Trophoblast cell (in vitro differentiated cells and primary cell): ENCODE results near the gene ZNF780B.

Experiments
- DNase-seq, 2 donors: peaks; one replicate each; pipeline ENCODE4 v3.0.0-alpha.2; 2016
- H2AFZ ChIP-seq: 2 replicates; pipeline ENCODE4 v1.6.1; 2013; ENCODE audit warnings: low read length, moderate library complexity, mild to moderate bottlenecking; ENCODE audit not compliant: insufficient read depth, poor library complexity
- H2AK5ac ChIP-seq: 2 replicates; pipeline ENCODE4 v1.6.1; 2013; ENCODE audit warnings: mild to moderate bottlenecking, low read length
- H2BK120ac ChIP-seq: 2 replicates; pipeline ENCODE4 v1.6.1; 2013; ENCODE audit warnings: low read length, mild to moderate bottlenecking, moderate library complexity; ENCODE audit not compliant: insufficient read depth, poor library complexity
- H2BK12ac ChIP-seq: 2 replicates; pipeline ENCODE4 v1.6.1; 2013; ENCODE audit warnings: mild to moderate bottlenecking, low read length, moderate library complexity
- H2BK5ac ChIP-seq: 2 replicates; pipeline ENCODE4 v1.6.1; 2013; ENCODE audit warnings: low read length, low read depth, moderate library complexity, mild to moderate bottlenecking; ENCODE audit not compliant: poor library complexity
- H3K14ac ChIP-seq: 2 replicates; pipeline ENCODE4 v1.6.1; 2013; ENCODE audit warnings: mild to moderate bottlenecking, low read length
- H3K18ac ChIP-seq: 2 replicates; pipeline ENCODE4 v1.6.1; 2013; ENCODE audit warnings: mild to moderate bottlenecking, low read length
- H3K23ac ChIP-seq: 2 replicates; pipeline ENCODE4 v1.6.1; 2013; ENCODE audit warnings: low read length
- H3K27ac ChIP-seq: 2 replicates; pipeline ENCODE4 v1.5.1; 2013; ENCODE audit warnings: low read depth, mild to moderate bottlenecking, inconsistent platforms, low read length, moderate library complexity
- H3K27me3 ChIP-seq: 2 replicates; pipeline ENCODE4 v1.6.1; 2013; ENCODE audit warnings: inconsistent platforms, mild to moderate bottlenecking, low read length, moderate library complexity; ENCODE audit not compliant: insufficient read depth
- H3K36me3 ChIP-seq, 2 experiments: 1 replicate in 1 of 2; 2 replicates in 1 of 2; pipeline ENCODE4 v1.6.1; 2013; ENCODE audit warnings: low read length in 2 of 2, mild to moderate bottlenecking in 2 of 2, moderate library complexity in 1 of 2; ENCODE audit not compliant: insufficient read depth in 2 of 2, control insufficient read depth in 1 of 2
- H3K4ac ChIP-seq: 2 replicates; pipeline ENCODE4 v1.6.1; 2013; ENCODE audit warnings: low read depth, mild to moderate bottlenecking, low read length, moderate library complexity
- H3K4me1 ChIP-seq, 2 experiments: 1 replicate in 1 of 2; 2 replicates in 1 of 2; pipeline ENCODE4 v1.6.1; 2013; ENCODE audit warnings: low read length in 2 of 2, mild to moderate bottlenecking in 2 of 2, moderate library complexity in 1 of 2; ENCODE audit not compliant: insufficient read depth in 2 of 2, control insufficient read depth in 1 of 2
- H3K4me2 ChIP-seq: 2 replicates; pipeline ENCODE4 v1.6.1; 2013; ENCODE audit warnings: inconsistent platforms, mild to moderate bottlenecking, low read length, moderate library complexity
- H3K4me3 ChIP-seq: 2 replicates; pipeline ENCODE4 v1.5.1; 2013; ENCODE audit warnings: mild to moderate bottlenecking, low read depth, low read length, inconsistent platforms
- H3K79me1 ChIP-seq: one replicate; pipeline ENCODE4 v1.6.1; 2013; ENCODE audit warnings: low read length
- H3K79me2 ChIP-seq: 2 replicates; pipeline ENCODE4 v1.6.1; 2013; ENCODE audit warnings: low read length, mild to moderate bottlenecking; ENCODE audit not compliant: control insufficient read depth, insufficient read depth, poor library complexity
- H3K9ac ChIP-seq: 2 replicates; pipeline ENCODE4 v1.6.1; 2013; ENCODE audit warnings: mild to moderate bottlenecking, low read length
- H3K9me3 ChIP-seq: 2 replicates; pipeline ENCODE4 v1.6.1; 2013; ENCODE audit warnings: low read depth, mild to moderate bottlenecking, control low read depth, inconsistent platforms, low read length; ENCODE audit not compliant: insufficient read depth
- H4K12ac ChIP-seq: 2 replicates; pipeline ENCODE4 v1.6.1; 2013; ENCODE audit warnings: low read depth, mild to moderate bottlenecking, low read length, moderate library complexity
- H4K8ac ChIP-seq: 2 replicates; pipeline ENCODE4 v1.6.1; 2013; ENCODE audit warnings: low read depth, mild to moderate bottlenecking, low read length, moderate library complexity
- H4K91ac ChIP-seq: one replicate; pipeline ENCODE4 v1.6.1; 2013; ENCODE audit warnings: low read depth, mild to moderate bottlenecking, low read length, moderate library complexity
- WGBS: extraction: QIAGEN DNeasy Blood & Tissue Kit; methylation state at CpG from one replicate; pipeline ENCODE4 v1.1.7; 2013; ENCODE audit warnings: missing lambda C conversion rate; ENCODE audit not compliant: insufficient read length, insufficient coverage; ENCODE audit errors: extremely low coverage; 5-methylcytosine and 5-hydroxymethylcytosine counted together

The ZNF780B gene

GRCh38 chr19:40026597-40026970 is 29.4 kb downstream of the ZNF780B start:
- H3K18ac ChIP-seq: no peak overlapping the region
- no peak for DNase-seq
- H3K4me3 ChIP-seq: no peak overlapping the region
- no peak overlapping the region for H2AK5ac ChIP-seq
- H3K9me3 ChIP-seq: peaks cover 22% of the 10 kb centered on the region
- no peak overlapping the region for H3K9ac ChIP-seq
- H2BK120ac ChIP-seq: no peak overlapping the region
- no CpG with 5 or more reads among the region's 5 CpGs for WGBS
- H2BK5ac ChIP-seq: no peak overlapping the region
- H4K8ac ChIP-seq: no peak overlapping the region
- no peak overlapping the region for H4K12ac ChIP-seq
- H3K23ac ChIP-seq: no peak overlapping the region
- no peaks in the 10 kb centered on the region for H3K36me3 ChIP-seq
- no peak overlapping the region for H3K14ac ChIP-seq
- H3K4ac ChIP-seq: no peak overlapping the region
- H3K79me1 ChIP-seq: no peaks in the 10 kb centered on the region
- no peaks in the 10 kb centered on the region for H3K27me3 ChIP-seq
- no peak overlapping the region for H2BK12ac ChIP-seq
- no peak overlapping the region for H3K27ac ChIP-seq
- H2AFZ ChIP-seq: no peak overlapping the region
- no peaks in the 10 kb centered on the region for H3K79me2 ChIP-seq
- H3K4me1 ChIP-seq: no peaks in the 10 kb centered on the region
- no peak overlapping the region for H4K91ac ChIP-seq
- no peak overlapping the region for H3K4me2 ChIP-seq

GRCh38 chr19:40025938-40026596 is 30.0 kb downstream of the ZNF780B start:
- Histone ChIP-seq H2BK5ac (no peak overlapping the region), H2BK12ac (no peak overlapping the region), H2BK120ac (no peak overlapping the region), H3K4me2 (no peak overlapping the region), H3K79me1 (no peaks in the 10 kb centered on the region), H3K14ac (no peak overlapping the region), H4K8ac (no peak overlapping the region), H3K4ac (no peak overlapping the region), H3K9ac (no peak overlapping the region), H3K4me1 (no peaks in the 10 kb centered on the region), H3K4me3 (no peak overlapping the region), H2AFZ (no peak overlapping the region), H3K36me3 (no peaks in the 10 kb centered on the region), H4K91ac (no peak overlapping the region), H2AK5ac (no peak overlapping the region), H3K23ac (no peak overlapping the region), H3K27ac (no peak overlapping the region), H4K12ac (no peak overlapping the region), H3K79me2 (no peaks in the 10 kb centered on the region), H3K18ac (no peak overlapping the region), H3K27me3 (no peaks in the 10 kb centered on the region), H3K9me3 (peaks cover 19% of the 10 kb centered on the region)
- no peak for DNase-seq
- no CpG with 5 or more reads among the region's 4 CpGs for WGBS

GRCh38 chr19:40023969-40024368 is 32.1 kb downstream of the ZNF780B start:
- no peak overlapping the region for H3K14ac ChIP-seq
- H3K23ac ChIP-seq: no peak overlapping the region
- no peak overlapping the region for H2AFZ ChIP-seq
- H3K9me3 ChIP-seq: peaks cover 16% of the 10 kb centered on the region
- no peaks in the 10 kb centered on the region for H3K79me1 ChIP-seq
- no peak overlapping the region for H3K9ac ChIP-seq
- no peak overlapping the region for H3K18ac ChIP-seq
- H3K4me3 ChIP-seq: peak overlapping the region; percentile 30
- H3K36me3 ChIP-seq: no peaks in the 10 kb centered on the region
- no peak overlapping the region for H2BK120ac ChIP-seq
- no peak for DNase-seq
- WGBS: no CpG with 5 or more reads among the region's 3 CpGs
- no peak overlapping the region for H3K4ac ChIP-seq
- H2BK12ac ChIP-seq: no peak overlapping the region
- no peak overlapping the region for H3K27ac ChIP-seq
- H3K4me1 ChIP-seq: no peaks in the 10 kb centered on the region
- no peak overlapping the region for H2BK5ac ChIP-seq
- no peak overlapping the region for H4K91ac ChIP-seq
- no peak overlapping the region for H4K8ac ChIP-seq
- no peak overlapping the region for H4K12ac ChIP-seq
- H2AK5ac ChIP-seq: no peak overlapping the region
- H3K27me3 ChIP-seq: no peaks in the 10 kb centered on the region
- no peak overlapping the region for H3K4me2 ChIP-seq
- H3K79me2 ChIP-seq: no peaks in the 10 kb centered on the region

GRCh38 chr19:40013991-40014390 is 42.0 kb downstream of the ZNF780B start:
- H3K79me1 ChIP-seq: no peaks in the 10 kb centered on the region
- no peak overlapping the region for H3K4ac ChIP-seq
- no peak overlapping the region for H4K8ac ChIP-seq
- no peak overlapping the region for H2AK5ac ChIP-seq
- H3K36me3 ChIP-seq: no peaks in the 10 kb centered on the region
- no peak overlapping the region for H2BK5ac ChIP-seq
- H2AFZ ChIP-seq: no peak overlapping the region
- no peak overlapping the region for H4K91ac ChIP-seq
- peaks cover 5% of the 10 kb centered on the region for H3K9me3 ChIP-seq
- DNase-seq: no peak
- H3K27me3 ChIP-seq: no peaks in the 10 kb centered on the region
- H2BK12ac ChIP-seq: no peak overlapping the region
- no peak overlapping the region for H3K27ac ChIP-seq
- no peaks in the 10 kb centered on the region for H3K4me1 ChIP-seq
- H2BK120ac ChIP-seq: no peak overlapping the region
- H3K23ac ChIP-seq: no peak overlapping the region
- H4K12ac ChIP-seq: no peak overlapping the region
- H3K18ac ChIP-seq: no peak overlapping the region
- no peaks in the 10 kb centered on the region for H3K79me2 ChIP-seq
- no peak overlapping the region for H3K4me2 ChIP-seq
- no peak overlapping the region for H3K14ac ChIP-seq
- no peak overlapping the region for H3K9ac ChIP-seq
- no CpG with 5 or more reads among the region's 4 CpGs for WGBS
- no peak overlapping the region for H3K4me3 ChIP-seq
